CD4-positive, CD25-positive, alpha-beta regulatory T cell (primary cell): ENCODE data around the gene PAK6. TPM values are rescaled to one million over a fixed set of nuclear protein-coding genes. Genes with fewer than 3 reads are reported as not detected.

Experiments used
- ATAC-seq, 2 donors: fragments of 150-1000 bp; cut with Tn5 transposase; one replicate each; pipeline ENCODE4 v1.10.0; 2021; ENCODE audit warnings: low read depth in 2 of 2, moderate number of reproducible peaks in 2 of 2, moderate library complexity in 1 of 2
- DNase-seq, 3 donors: peaks; one replicate each; pipeline versions ENCODE4 v3.0.0 to v3.0.0-alpha.2; 2012 to 2022; ENCODE audit warnings: mixed read lengths in 1 of 3
- H3K27ac ChIP-seq: one replicate; pipeline ENCODE4 v1.7.0; 2013; ENCODE audit warnings: mild to moderate bottlenecking, low read length; ENCODE audit not compliant: insufficient read depth, poor library complexity, severe bottlenecking
- H3K27me3 ChIP-seq: one replicate; pipeline ENCODE4 v1.7.0; 2013; ENCODE audit warnings: low read length; ENCODE audit not compliant: control insufficient read depth, insufficient read depth
- H3K36me3 ChIP-seq: one replicate; pipeline ENCODE4 v1.7.0; 2013; ENCODE audit warnings: mild to moderate bottlenecking, low read length, moderate library complexity; ENCODE audit not compliant: control insufficient read depth, insufficient read depth
- H3K4me1 ChIP-seq: 2 replicates; pipeline ENCODE4 v1.7.0; 2013; ENCODE audit warnings: mild to moderate bottlenecking, low read length; ENCODE audit not compliant: insufficient read depth, control insufficient read depth, poor library complexity, severe bottlenecking
- H3K4me3 ChIP-seq: one replicate; pipeline ENCODE4 v1.7.0; 2013; ENCODE audit warnings: low read depth, mild to moderate bottlenecking, low read length, moderate library complexity
- H3K9me3 ChIP-seq, 2 experiments: 1 replicate in 1 of 2; 2 replicates in 1 of 2; pipeline ENCODE4 v1.7.0; 2013; ENCODE audit warnings: low read length in 2 of 2, mild to moderate bottlenecking in 1 of 2, moderate library complexity in 1 of 2; ENCODE audit not compliant: control insufficient read depth in 2 of 2
- H3K27ac Mint-ChIP-seq, 3 donors: one replicate each; pipeline ENCODE4 v1.8.0; 2020 to 2022; ENCODE audit warnings: mild to moderate bottlenecking in 3 of 3, mixed read lengths in 3 of 3, moderate library complexity in 2 of 3
- H3K27me3 Mint-ChIP-seq: one replicate; pipeline ENCODE4 v1.8.0; 2022; ENCODE audit warnings: mild to moderate bottlenecking, mixed read lengths
- H3K36me3 Mint-ChIP-seq: one replicate; pipeline ENCODE4 v1.8.0; 2020; ENCODE audit warnings: mixed read lengths
- H3K4me1 Mint-ChIP-seq, 4 donors: one replicate each; pipeline ENCODE4 v1.8.0; 2020 to 2022; ENCODE audit warnings: mixed read lengths in 4 of 4, mild to moderate bottlenecking in 1 of 4
- H3K4me3 Mint-ChIP-seq, 4 donors: one replicate each; pipeline ENCODE4 v1.8.0; 2020 to 2022; ENCODE audit warnings: mild to moderate bottlenecking in 4 of 4, mixed read lengths in 4 of 4, moderate library complexity in 3 of 4
- H3K9me3 Mint-ChIP-seq, 7 donors: one replicate each; pipeline ENCODE4 v1.8.0; 2020 to 2022; ENCODE audit warnings: mixed read lengths in 7 of 7, mild to moderate bottlenecking in 3 of 7, moderate library complexity in 2 of 7
- polyA plus RNA-seq, 4 donors: library from polyadenylated mRNA; unstranded; fragments of 300-500 nt; fragmentation: Illumina TruSeq; gene quantifications; one replicate each; pipeline ENCODE4 v1.2.3, GENCODE V29; 2021
- total RNA-seq: library from RNA; stranded (reverse); gene quantifications from one replicate; pipeline ENCODE4 v1.2.3, GENCODE V29; 2022

Gene PAK6
- total and polyA plus RNA-seq, 5 donors from 2014 or later, result not detected

DNA sequence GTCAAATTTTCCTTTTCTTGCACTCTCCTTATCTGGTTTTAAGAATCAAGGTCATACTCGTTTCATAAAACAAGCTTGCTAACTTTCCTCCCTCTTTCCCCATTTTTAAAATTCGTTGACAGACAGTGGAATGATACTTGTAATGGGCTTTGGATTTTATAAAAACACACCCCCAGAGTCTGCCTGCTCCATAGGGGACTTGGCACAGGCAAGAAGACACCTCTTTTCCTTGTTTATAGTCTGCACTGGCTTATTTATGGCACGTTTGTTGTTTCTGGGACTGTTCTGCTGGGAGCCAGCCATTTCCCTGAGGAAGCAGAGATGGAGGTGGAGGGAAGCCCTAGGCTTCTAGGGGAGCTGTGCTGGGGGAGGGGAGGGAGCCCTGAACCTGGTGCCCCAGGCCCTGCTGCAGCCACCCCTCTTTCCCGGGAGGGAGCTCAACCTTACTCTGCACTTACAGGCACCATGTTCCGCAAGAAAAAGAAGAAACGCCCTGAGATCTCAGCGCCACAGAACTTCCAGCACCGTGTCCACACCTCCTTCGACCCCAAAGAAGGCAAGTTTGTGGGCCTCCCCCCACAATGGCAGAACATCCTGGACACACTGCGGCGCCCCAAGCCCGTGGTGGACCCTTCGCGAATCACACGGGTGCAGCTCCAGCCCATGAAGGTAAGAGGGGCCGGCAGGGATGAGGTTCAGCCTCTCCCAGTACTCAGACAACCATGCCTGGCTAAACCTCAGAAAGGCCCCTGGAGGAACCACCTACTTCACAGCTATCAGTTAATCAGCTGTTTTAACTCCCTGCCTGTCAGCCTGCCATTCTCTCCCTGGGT is 25.7 kb downstream of the PAK6 start:
- DNase-seq (no peak), ATAC-seq (no peak)
- H3K4me3 ChIP-seq, result no peak overlapping the region
- Mint-ChIP-seq H3K27ac (peak overlapping the region in 1 of 3 donors; percentile 13), H3K4me1 (no peaks in the 10 kb centered on the region), H3K4me3 (no peak overlapping the region), H3K27me3 (peaks cover 6% of the 10 kb centered on the region), H3K9me3 (no peaks in the 10 kb centered on the region), H3K36me3 (no peaks in the 10 kb centered on the region)
- no peaks in the 10 kb centered on the region for H3K9me3 ChIP-seq
- H3K36me3 ChIP-seq, result no peaks in the 10 kb centered on the region
- H3K27ac ChIP-seq, result no peak overlapping the region
- no peaks in the 10 kb centered on the region for H3K4me1 ChIP-seq
- no peaks in the 10 kb centered on the region for H3K27me3 ChIP-seq

GRCh38 chr15:40265355-40265754 is 26.5 kb downstream of the PAK6 start:
- no peak for ATAC-seq

GRCh38 chr15:40265875-40266274 is 27.0 kb downstream of the PAK6 start:
- no peaks in the 10 kb centered on the region for H3K4me1 Mint-ChIP-seq
- no peaks in the 10 kb centered on the region for H3K9me3 Mint-ChIP-seq
- no peaks in the 10 kb centered on the region for H3K9me3 ChIP-seq
- H3K27me3 ChIP-seq, result no peaks in the 10 kb centered on the region
- H3K36me3 ChIP-seq, result no peaks in the 10 kb centered on the region
- no peak overlapping the region for H3K4me3 ChIP-seq
- H3K27ac Mint-ChIP-seq, result no peak overlapping the region
- no peak for ATAC-seq
- no peak overlapping the region for H3K4me3 Mint-ChIP-seq
- peaks cover 6% of the 10 kb centered on the region for H3K27me3 Mint-ChIP-seq
- no peak overlapping the region for H3K27ac ChIP-seq
- no peaks in the 10 kb centered on the region for H3K4me1 ChIP-seq
- H3K36me3 Mint-ChIP-seq, result no peaks in the 10 kb centered on the region
- no peak for DNase-seq

More at GRCh38 chr15:40265355-40265754, 26.5 kb downstream of the PAK6 start:
- Mint-ChIP-seq H3K4me3 (no peak overlapping the region), H3K27me3 (peaks cover 6% of the 10 kb centered on the region), H3K4me1 (no peaks in the 10 kb centered on the region), H3K9me3 (no peaks in the 10 kb centered on the region), H3K27ac (no peak overlapping the region), H3K36me3 (no peaks in the 10 kb centered on the region)
- Histone ChIP-seq H3K27ac (no peak overlapping the region), H3K4me1 (no peaks in the 10 kb centered on the region), H3K27me3 (no peaks in the 10 kb centered on the region), H3K4me3 (no peak overlapping the region), H3K9me3 (no peaks in the 10 kb centered on the region), H3K36me3 (no peaks in the 10 kb centered on the region)
- DNase-seq, result no peak

GRCh38 chr15:40266828-40267304 is 28.0 kb downstream of the PAK6 start:
- Mint-ChIP-seq H3K36me3 (no peaks in the 10 kb centered on the region), H3K9me3 (no peaks in the 10 kb centered on the region), H3K4me3 (no peak overlapping the region), H3K27ac (no peak overlapping the region), H3K27me3 (peaks cover 6% of the 10 kb centered on the region), H3K4me1 (no peaks in the 10 kb centered on the region)
- H3K4me3 ChIP-seq, result no peak overlapping the region
- H3K9me3 ChIP-seq, result no peaks in the 10 kb centered on the region
- H3K36me3 ChIP-seq, result no peaks in the 10 kb centered on the region
- H3K4me1 ChIP-seq, result no peaks in the 10 kb centered on the region
- H3K27ac ChIP-seq, result no peak overlapping the region
- ATAC-seq (peak in 1 of 2 donors; percentile 24), DNase-seq (no peak)
- no peaks in the 10 kb centered on the region for H3K27me3 ChIP-seq

GRCh38 chr15:40267670-40268069 is 28.8 kb downstream of the PAK6 start:
- no peaks in the 10 kb centered on the region for H3K36me3 ChIP-seq
- DNase-seq (no peak), ATAC-seq (no peak)
- H3K4me1 Mint-ChIP-seq, result no peaks in the 10 kb centered on the region
- peaks cover 6% of the 10 kb centered on the region for H3K27me3 Mint-ChIP-seq
- H3K27ac Mint-ChIP-seq, result no peak overlapping the region
- no peaks in the 10 kb centered on the region for H3K27me3 ChIP-seq
- H3K9me3 ChIP-seq, result no peaks in the 10 kb centered on the region
- H3K9me3 Mint-ChIP-seq, result no peaks in the 10 kb centered on the region
- H3K27ac ChIP-seq, result no peak overlapping the region
- no peaks in the 10 kb centered on the region for H3K36me3 Mint-ChIP-seq
- H3K4me3 Mint-ChIP-seq, result no peak overlapping the region
- H3K4me1 ChIP-seq, result no peaks in the 10 kb centered on the region
- H3K4me3 ChIP-seq, result no peak overlapping the region

- DNase-seq (no peak), ATAC-seq (no peak)
- H3K36me3 Mint-ChIP-seq, result no peaks in the 10 kb centered on the region
- no peak overlapping the region for H3K4me3 Mint-ChIP-seq
- Histone ChIP-seq H3K27me3 (no peaks in the 10 kb centered on the region), H3K9me3 (no peaks in the 10 kb centered on the region), H3K4me3 (no peak overlapping the region), H3K36me3 (no peaks in the 10 kb centered on the region), H3K4me1 (no peaks in the 10 kb centered on the region), H3K27ac (no peak overlapping the region)
- H3K27me3 Mint-ChIP-seq, result peaks cover 2% of the 10 kb centered on the region
- H3K27ac Mint-ChIP-seq, result no peak overlapping the region
- no peaks in the 10 kb centered on the region for H3K9me3 Mint-ChIP-seq
- H3K4me1 Mint-ChIP-seq, result peaks cover 0 to 3% (median under 1%) of the 10 kb centered on the region in 4 donors
Observed at GRCh38 chr15:40269604-40270003, 30.7 kb downstream of the PAK6 start.

DNA sequence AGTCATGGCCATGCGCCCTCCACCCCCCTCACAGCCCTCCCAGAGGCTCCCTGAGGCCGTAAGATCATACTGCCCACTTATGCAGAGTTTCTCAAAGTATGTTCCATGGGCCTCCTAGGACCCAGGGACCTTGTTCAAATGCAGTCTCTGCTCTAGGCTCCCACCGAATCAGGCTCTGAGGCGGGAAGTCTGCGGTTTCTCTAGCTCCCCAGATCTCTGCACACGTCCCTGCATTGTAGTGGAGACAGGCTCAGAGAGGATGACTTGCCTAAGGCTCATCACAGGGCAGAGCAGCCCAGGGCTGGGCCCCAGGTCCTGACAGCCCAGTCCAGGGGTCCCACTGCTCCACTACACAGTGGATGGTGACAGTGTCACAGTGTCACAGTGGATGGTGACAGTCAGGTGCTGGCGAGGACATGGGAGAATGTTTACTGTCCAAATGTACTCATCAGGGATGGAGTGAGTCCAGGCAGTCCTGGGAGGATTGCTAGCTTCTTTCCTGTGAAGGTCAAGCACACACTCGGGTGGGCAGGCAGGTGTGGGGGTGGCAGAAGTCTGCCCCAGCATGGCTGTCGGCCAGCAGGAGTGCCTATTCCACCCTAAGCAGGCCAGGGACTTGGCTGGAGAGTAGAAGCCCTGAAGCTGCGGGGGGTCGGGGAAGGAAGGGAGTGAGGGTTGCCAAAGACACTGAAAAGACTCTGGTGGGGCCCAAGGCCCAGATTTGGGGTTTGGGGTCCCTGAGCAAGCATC is 31.6 kb downstream of the PAK6 start:
- H3K9me3 ChIP-seq, result no peaks in the 10 kb centered on the region
- H3K4me3 Mint-ChIP-seq, result no peak overlapping the region
- H3K4me1 Mint-ChIP-seq, result peaks cover 0 to 7% (median 2%) of the 10 kb centered on the region in 4 donors
- H3K27ac Mint-ChIP-seq, result no peak overlapping the region
- no peaks in the 10 kb centered on the region for H3K4me1 ChIP-seq
- H3K36me3 ChIP-seq, result no peaks in the 10 kb centered on the region
- no peak overlapping the region for H3K4me3 ChIP-seq
- H3K9me3 Mint-ChIP-seq, result no peaks in the 10 kb centered on the region
- peaks cover 6% of the 10 kb centered on the region for H3K27me3 Mint-ChIP-seq
- ATAC-seq (no peak), DNase-seq (no peak)
- H3K36me3 Mint-ChIP-seq, result no peaks in the 10 kb centered on the region
- no peaks in the 10 kb centered on the region for H3K27me3 ChIP-seq
- H3K27ac ChIP-seq, result no peak overlapping the region
